Urinary bladder (tissue), 4 donors: Measurements from ENCODE around the gene FRMD4A. TPM values are rescaled to one million over a fixed set of nuclear protein-coding genes. Genes with fewer than 3 reads are reported as not detected.

Experiments used
- DNase-seq: peaks from one replicate; pipeline ENCODE4 v3.0.0-alpha.2; 2015; ENCODE audit errors: extremely low spot score
- H3K27ac ChIP-seq: one replicate; pipeline ENCODE4 v1.5.1; 2013; ENCODE audit warnings: low read depth, mild to moderate bottlenecking, moderate library complexity
- H3K36me3 ChIP-seq: one replicate; pipeline ENCODE4 v1.6.1; 2013; ENCODE audit warnings: mild to moderate bottlenecking, moderate library complexity; ENCODE audit not compliant: insufficient read depth
- H3K4me1 ChIP-seq: one replicate; pipeline ENCODE4 v1.6.1; 2013; ENCODE audit warnings: mild to moderate bottlenecking, moderate library complexity; ENCODE audit not compliant: insufficient read depth
- H3K4me3 ChIP-seq: one replicate; pipeline ENCODE4 v1.5.1; 2013; ENCODE audit warnings: low read depth, low read length
- WGBS: extraction: QIAGEN DNeasy Blood & Tissue Kit; methylation state at CpG from one replicate; pipeline ENCODE4 v1.1.7; 2013; 5-methylcytosine and 5-hydroxymethylcytosine counted together
- polyA plus RNA-seq: library from polyadenylated mRNA; stranded (reverse); fragments of 200-250 nt; gene quantifications from one replicate; pipeline ENCODE4 v1.2.3, GENCODE V29; 2013
- total RNA-seq: library from RNA; depleted of rRNA; stranded (reverse); fragments of >200 nt; gene quantifications from one replicate; pipeline ENCODE4 v1.2.3, GENCODE V29; 2014
- donor health status: healthy with polysubstance abuse.
- donor health status: healthy.

The FRMD4A gene
- total and polyA plus RNA-seq, 2 donors: 15.1 to 32.9 TPM

DNA sequence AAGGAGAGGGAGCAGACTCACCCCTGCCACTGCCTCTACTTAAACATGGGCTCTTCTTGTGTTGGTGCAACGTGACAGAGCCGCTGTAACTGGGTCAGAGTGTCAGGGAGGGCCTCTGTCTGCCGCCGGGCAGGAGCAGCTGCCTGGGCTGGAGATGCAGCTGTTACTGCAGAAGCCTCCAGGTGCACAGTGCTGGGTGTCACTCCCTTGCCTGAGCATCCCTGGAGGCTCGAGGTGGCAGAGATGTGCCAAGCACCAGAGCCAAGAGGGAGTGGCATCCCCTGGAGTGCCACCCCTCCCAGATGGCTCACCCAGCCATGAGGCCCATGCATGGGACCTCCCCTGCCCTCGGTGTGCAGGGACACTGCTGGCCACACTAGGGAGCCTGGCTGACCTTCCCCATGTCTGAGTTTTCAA, 598.3 kb downstream of the FRMD4A start:
- Histone ChIP-seq H3K4me3 (no peak overlapping the region), H3K4me1 (no peaks in the 10 kb centered on the region), H3K27ac (no peak overlapping the region), H3K36me3 (no peaks in the 10 kb centered on the region)
- DNase-seq: no peak
- WGBS: 69% methylated on average over 6 of the region's 6 CpGs

DNA sequence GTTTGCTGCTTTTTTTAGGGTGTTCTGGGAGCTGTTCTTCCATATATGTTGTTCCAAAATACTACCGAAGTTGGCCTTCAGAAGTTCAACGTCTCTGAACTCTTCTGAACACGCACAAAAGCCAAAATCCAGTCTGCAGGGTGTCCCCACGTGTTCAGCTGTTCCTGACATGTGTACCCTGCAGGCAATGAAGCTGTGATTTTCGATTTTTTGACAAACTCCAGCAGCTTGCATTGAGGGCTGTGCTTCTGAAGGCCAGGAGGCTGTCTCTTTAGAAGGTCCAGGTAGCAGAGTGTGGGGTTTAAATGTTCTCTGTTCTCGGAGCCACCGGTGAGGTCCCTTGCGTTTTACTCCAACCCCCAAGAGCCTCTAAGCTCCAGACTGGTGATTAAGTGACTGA, 598.9 kb downstream of the FRMD4A start:
- no peaks in the 10 kb centered on the region for H3K36me3 ChIP-seq
- no peak for DNase-seq
- no peak overlapping the region for H3K4me3 ChIP-seq
- 85% methylated on average over 8 of the region's 8 CpGs for WGBS
- H3K27ac ChIP-seq: no peak overlapping the region
- no peaks in the 10 kb centered on the region for H3K4me1 ChIP-seq

DNA sequence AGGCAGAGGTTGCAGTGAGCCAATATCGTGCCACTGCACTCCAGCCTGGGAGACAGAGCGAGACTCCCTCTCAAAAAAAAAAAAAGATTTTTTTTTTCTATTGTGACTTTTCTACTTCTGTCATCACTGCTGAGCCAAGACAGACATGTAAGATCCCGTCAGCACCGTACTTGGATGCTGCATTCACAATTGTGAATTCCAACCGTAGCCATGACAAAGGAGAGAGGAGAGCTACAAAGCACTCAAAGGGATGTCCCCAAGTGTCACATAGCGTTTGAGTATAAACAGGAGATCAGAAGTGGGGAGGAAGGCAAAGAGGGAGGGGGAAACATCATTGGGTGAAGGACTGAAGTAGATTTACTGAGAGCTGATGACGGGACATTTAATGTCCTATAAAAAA, 599.8 kb downstream of the FRMD4A start:
- H3K27ac ChIP-seq: no peak overlapping the region
- no peak overlapping the region for H3K4me3 ChIP-seq
- no peak for DNase-seq
- no peaks in the 10 kb centered on the region for H3K4me1 ChIP-seq
- 86% methylated on average over 7 of the region's 7 CpGs for WGBS
- no peaks in the 10 kb centered on the region for H3K36me3 ChIP-seq

DNA sequence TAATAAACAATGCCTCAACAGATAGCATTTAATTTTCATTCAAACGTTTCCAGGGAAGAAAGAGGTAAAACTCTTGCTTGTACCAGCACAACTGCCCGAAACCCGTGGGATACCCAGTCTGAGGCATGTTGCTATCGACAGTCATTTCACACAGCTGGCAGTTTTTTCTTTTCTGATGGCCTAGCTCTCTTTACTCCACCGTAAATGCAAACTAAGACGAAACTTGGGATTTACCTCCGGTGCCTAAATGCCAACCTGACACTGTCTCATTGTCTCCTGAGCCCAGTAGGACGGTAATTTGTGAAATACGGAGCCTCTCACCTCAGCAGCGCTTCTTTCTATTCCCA, 600.4 kb downstream of the FRMD4A start:
- Histone ChIP-seq H3K27ac (no peak overlapping the region), H3K4me1 (no peaks in the 10 kb centered on the region), H3K36me3 (no peaks in the 10 kb centered on the region), H3K4me3 (no peak overlapping the region)
- DNase-seq: no peak
- WGBS: 70% methylated on average over 10 of the region's 10 CpGs

DNA sequence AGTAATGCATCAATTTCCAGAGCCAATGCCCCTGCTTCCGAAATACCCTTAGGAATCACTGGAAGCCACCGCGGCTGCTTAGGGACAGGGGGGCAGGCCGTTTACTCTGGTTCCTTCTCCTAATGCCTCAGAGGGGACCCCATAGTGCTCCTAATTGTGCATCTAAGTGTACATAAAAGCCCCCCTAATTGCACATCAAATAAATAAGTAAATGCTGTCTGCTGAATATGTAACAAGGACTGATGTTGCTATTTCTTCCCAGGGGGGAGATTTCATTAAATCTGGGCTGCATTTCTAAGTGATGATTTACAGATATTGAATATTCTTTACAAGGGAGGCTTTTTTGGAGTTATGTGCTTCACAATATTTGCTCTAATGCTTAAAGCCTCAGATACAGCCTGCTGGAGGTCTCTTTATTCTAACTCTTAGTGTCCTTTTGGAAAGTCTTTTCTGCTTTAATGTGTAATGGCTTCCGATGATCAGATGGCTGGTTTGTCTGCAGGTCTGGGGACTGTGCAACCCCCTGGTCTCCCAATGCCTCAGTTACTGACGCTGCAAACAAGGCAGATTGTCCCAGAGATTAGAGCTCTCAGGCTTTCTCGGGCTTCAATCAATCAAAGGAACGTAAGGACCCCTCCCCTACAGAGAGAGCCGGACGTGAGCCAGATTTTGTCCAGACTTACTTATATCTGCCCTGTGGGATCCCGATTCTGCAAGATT, 601.0 kb downstream of the FRMD4A start:
- Histone ChIP-seq H3K27ac (no peak overlapping the region), H3K36me3 (no peaks in the 10 kb centered on the region), H3K4me1 (no peaks in the 10 kb centered on the region), H3K4me3 (no peak overlapping the region)
- DNase-seq: no peak
- WGBS: 78% methylated on average over 11 of the region's 11 CpGs

DNA sequence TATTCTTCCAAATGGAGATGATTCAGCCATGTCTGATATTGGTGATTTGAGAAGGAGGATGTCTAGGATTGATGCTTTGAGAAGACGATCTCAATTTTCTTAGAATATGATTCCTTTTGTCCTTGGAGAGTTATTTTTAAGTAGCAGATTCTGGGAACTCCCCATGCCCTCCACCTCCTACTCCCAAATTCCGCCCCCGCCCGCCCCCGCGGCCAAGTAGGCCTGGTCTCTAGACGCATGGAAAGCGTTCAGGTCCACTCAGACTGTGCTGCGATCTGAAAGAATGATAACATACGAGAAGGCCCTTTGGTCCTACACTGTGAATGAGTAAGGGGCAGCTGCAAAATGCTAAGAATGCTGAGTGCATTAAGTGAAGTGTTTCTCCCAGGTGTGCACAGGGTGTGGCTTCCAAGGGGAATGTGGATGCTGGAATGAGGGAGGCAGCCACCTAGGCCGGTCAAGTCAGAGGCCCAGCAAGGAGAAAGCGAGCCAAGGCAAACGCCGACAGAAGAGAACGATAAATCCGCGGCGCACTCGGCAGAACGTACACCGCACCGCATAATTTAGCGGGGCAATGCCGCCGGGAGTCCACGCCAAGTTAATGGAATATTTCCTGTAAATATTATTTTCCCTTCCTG, 601.7 kb downstream of the FRMD4A start:
- Histone ChIP-seq H3K36me3 (no peaks in the 10 kb centered on the region), H3K4me1 (no peaks in the 10 kb centered on the region), H3K27ac (no peak overlapping the region), H3K4me3 (no peak overlapping the region)
- no peak for DNase-seq
- 92% methylated on average over 26 of the region's 26 CpGs for WGBS

DNA sequence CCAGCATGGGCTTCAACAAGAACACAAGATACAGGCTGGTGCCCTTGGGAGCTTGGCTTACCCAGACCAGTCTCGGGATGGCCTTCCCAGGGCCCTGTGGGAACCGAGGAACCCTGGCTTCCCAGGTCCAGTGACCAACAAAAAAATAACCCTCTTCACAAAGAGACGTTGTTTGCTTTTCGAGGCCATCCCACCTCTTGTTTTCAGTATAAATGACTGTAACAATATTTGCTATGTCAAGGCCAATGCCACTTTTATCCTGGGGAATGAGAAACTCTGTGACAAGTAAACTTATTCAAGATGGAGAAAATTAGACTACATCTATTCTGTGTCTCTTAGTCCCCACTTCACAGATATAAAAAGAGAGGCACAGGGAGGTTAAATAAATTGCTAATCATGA, 605.1 kb downstream of the FRMD4A start:
- Histone ChIP-seq H3K4me3 (no peak overlapping the region), H3K27ac (no peak overlapping the region), H3K36me3 (no peaks in the 10 kb centered on the region), H3K4me1 (no peaks in the 10 kb centered on the region)
- WGBS: 89% methylated on average over 4 of the region's 4 CpGs
- no peak for DNase-seq

DNA sequence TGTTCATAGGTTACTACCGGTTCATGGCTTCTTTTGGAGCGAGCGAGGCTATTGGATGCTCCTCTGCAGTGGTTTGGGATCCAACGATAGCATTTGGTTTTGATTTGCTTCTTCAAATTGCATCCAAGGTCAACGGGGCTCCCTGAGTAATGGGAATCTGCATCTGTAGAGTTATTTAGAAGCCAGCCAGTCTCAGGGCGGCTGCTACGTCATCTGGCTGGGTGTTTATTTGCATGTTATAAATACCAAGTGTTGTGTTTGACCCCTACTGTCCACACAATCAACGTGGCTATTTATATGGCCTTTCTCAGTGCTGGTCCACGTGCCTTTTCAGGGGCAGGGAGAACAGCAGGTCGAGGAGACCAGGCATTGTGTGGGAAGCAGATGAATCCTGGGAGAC, 606.2 kb downstream of the FRMD4A start:
- WGBS: 57% methylated on average over 10 of the region's 10 CpGs
- Histone ChIP-seq H3K4me3 (no peak overlapping the region), H3K27ac (no peak overlapping the region), H3K36me3 (no peaks in the 10 kb centered on the region), H3K4me1 (no peaks in the 10 kb centered on the region)
- DNase-seq: no peak

DNA sequence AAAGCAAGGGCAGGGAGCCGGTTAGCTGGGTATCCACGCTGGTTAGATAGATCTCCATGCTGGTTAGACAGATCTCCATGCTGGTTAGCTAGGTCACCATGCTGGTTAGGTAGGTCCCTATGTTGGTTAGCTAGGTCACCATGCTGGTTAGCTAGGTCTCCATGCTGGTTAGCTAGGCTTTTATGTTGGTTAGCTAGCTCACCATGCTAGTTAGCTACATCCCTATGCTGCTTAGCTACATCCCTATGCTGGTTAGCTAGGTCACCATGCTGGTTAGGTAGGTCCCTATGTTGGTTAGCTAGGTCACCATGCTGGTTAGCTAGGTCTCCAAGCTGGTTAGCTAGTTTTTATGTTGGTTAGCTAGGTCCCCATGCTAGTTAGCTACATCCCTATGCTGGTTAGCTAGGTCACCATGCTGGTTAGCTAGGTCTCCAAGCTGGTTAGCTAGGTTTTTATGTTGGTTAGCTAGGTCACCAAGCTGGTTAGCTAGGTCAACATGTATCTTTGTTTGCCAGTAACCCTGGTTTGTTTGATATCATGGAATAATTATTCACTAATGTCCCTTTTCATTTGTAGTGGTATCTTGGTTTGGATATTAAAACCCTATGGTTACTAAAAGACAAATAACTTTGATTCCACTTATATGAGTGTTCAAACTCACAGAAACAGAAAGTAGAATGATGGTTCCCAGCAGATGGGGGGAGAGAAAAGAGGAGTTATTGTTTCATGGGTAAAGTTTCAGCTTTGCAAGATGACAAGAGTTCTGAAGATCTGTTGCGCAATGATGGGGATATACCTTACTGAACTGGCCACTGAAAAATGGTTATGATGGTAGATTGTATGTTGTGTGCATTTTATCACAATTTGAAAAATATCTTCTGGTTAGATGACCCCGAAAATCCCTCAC, 607.7 kb downstream of the FRMD4A start:
- 97% methylated on average over 4 of the region's 4 CpGs for WGBS
- Histone ChIP-seq H3K36me3 (no peaks in the 10 kb centered on the region), H3K4me3 (no peak overlapping the region), H3K4me1 (no peaks in the 10 kb centered on the region), H3K27ac (no peak overlapping the region)
- no peak for DNase-seq

DNA sequence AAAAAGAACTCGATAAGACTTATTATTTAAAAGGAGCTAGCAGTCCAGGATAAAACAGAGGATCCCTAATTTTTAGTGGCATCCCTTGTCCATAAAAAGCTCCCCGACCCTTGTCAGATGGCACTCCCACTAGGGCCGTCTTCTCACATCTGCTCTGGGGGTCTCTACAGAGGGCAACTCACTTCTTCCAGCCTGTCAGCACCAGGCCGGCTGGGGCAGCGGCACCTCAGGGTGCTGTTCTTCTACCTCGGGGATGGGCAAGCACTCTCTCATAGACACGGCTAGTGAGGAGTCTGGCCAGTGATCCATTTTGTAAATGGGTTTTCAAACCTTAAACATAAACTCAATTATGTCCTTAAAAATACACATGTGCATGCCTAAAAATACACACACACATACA, 609.2 kb downstream of the FRMD4A start:
- H3K4me1 ChIP-seq: no peaks in the 10 kb centered on the region
- DNase-seq: no peak
- 97% methylated on average over 7 of the region's 7 CpGs for WGBS
- no peak overlapping the region for H3K27ac ChIP-seq
- H3K4me3 ChIP-seq: no peak overlapping the region
- H3K36me3 ChIP-seq: no peaks in the 10 kb centered on the region

DNA sequence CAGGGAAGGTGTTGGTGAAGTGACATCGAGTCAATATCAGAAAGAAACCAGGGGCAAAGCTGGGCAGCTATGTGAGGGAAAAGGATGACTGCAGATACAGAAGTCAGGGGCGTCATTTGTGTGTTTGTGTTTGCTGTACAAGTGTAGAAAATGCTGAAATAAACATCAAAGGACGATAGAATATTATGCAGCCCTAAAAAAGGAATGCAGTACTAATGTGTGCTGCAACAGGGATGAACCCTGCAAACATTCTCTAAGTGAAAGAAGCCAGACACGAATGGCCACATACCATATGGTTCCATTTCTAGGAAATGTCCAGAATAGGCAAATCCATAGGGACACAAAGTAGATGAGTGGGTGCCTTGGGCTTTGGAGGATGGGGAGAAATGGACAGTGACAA, 610.0 kb downstream of the FRMD4A start:
- no peaks in the 10 kb centered on the region for H3K36me3 ChIP-seq
- H3K4me1 ChIP-seq: no peaks in the 10 kb centered on the region
- WGBS: 84% methylated on average over 4 of the region's 4 CpGs
- DNase-seq: no peak
- no peak overlapping the region for H3K27ac ChIP-seq
- no peak overlapping the region for H3K4me3 ChIP-seq

DNA sequence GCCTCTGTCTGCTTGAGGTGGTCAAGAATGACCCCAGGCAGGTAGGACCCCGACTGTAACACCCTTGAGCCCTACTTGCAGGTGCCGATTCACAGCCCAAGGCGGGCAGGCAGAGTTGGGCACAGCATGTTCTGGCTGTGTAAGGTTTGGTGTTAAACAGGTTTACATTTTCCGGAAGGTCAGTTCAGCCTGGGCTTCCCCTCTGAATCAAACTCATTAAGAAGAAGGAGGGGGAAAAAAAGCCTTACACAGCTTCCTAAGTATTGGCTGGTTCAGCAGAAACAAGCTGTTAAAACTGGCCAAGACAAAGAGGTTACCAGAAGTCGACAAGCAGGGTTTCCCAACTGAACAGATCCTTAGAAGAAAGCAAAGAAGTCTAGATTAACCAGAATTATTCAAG, 611.3 kb downstream of the FRMD4A start:
- Histone ChIP-seq H3K4me3 (no peak overlapping the region), H3K36me3 (no peaks in the 10 kb centered on the region), H3K27ac (no peak overlapping the region), H3K4me1 (no peaks in the 10 kb centered on the region)
- WGBS: 83% methylated on average over 5 of the region's 5 CpGs
- DNase-seq: no peak

DNA sequence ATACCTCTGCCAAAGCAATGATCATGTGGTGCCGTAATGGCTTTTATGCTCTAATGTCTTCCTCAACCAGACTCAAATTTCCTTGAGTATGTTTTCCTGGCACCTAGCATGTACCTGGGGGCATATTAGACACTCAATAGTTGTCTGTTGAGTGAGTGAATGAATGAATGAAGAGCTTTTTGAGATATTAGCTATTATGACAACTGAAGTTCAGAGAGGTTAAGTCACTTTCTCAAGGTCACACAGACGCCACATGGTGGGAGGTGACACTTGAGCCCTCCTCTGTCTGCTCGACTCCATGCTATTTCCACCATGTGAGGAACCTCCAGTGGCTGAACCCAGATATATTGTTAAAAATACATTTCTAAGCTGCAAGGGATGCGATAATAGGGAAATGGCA, 611.9 kb downstream of the FRMD4A start:
- H3K27ac ChIP-seq: no peak overlapping the region
- 83% methylated on average over 4 of the region's 4 CpGs for WGBS
- H3K36me3 ChIP-seq: no peaks in the 10 kb centered on the region
- DNase-seq: no peak
- no peaks in the 10 kb centered on the region for H3K4me1 ChIP-seq
- H3K4me3 ChIP-seq: no peak overlapping the region
